ENCODE data around the gene GALNT9.

Gene GALNT9

DNA sequence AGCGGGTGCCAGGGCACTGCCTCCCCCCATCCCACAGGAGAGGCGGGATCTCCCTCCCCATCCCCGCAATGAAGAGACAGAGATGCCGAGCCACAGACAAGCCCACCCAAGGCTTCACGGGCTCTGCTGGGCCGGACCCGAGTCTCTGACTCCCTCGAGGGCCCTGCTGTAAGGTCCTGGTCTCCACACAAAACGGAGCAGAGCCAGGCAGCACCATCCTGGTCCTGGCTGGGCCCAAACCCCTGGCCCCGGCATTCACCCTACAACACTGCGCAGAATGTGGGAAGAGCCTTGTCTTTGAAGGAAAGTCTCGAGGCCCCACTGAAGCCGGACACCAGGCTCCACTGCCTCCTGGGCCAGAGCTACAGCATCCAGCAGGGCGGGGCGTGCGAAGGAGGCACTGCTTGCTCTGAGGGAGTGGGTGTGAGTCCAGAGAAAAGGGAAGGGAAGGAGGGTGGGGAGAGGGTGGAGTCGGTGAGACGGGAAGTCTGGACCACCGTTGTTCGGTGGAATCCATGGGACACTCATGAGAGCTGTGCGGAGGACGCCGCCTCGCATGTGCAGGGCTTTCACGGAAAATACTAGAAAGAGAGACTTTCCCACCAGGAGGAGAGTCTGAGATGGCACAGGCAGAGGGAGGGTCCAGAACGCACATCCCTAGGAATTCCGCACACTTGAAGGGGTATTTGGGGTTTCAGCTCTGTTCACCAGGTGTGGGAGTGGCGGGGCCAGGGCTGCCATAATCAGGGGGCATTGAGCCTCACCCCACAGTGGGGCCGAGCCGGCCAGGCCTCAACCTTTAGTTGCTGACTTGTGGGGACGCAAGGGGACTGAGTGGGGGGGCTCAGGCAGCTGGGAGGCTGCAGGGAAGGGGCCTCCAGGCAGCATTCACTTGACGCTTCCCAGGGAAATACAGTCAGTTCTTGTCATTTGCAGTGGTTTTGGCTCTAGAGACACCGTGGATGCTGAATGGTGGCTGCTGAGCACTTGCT is 36.8 kb downstream of the GALNT9 start:
- no peak for DNase-seq

DNA sequence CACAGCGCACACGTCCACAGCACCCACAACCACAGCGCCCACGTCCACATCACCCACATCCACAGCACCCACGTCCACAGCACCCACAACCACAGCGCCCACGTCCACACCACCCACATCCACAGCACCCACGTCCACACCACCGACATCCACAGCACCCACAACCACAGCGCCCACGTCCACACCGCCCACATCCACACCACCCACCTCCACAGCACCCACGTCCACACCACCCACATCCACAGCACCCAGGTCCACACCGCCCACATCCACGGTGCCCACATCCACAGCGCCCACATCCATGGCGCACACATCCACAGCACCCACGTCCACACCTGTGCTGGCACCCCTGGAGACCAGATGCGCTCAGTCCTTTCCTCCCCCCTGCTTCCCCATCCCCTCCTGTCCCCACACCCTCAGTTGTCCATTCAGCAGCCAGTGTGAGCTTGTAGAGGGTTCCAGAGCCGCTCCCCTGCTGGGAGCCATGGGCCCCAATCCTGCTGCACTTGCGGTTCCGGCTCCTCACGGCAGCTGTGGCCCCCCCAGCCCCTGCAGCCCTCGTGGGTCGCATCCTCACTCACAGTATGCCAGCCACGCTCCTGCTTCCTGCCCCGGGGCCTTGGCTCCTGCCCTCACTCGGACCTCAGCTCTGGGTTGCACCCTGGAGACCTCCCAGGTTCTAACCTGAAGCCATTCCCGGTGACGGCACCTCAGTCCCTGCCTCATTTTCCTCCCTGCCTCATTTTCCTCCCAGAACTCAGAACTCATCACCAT is 37.8 kb downstream of the GALNT9 start:
- no peak for DNase-seq

DNA sequence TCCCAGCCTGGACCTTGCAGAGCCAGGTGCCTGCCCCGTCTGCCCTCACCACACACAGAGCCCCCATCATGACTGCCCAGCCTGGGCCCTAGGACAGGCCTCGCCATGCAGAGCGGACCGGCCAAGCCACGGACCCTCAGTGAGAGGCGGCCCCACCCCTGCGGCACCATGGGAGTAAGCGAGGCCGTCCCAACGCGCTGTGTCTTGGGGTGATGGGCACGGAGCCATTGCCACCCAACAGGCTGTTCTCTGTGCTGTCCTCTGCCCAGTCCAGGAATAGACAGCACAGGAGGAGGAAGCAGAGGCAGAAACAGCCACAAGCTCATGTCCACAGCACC is 39.2 kb downstream of the GALNT9 start:
- DNase-seq = no peak

DNA sequence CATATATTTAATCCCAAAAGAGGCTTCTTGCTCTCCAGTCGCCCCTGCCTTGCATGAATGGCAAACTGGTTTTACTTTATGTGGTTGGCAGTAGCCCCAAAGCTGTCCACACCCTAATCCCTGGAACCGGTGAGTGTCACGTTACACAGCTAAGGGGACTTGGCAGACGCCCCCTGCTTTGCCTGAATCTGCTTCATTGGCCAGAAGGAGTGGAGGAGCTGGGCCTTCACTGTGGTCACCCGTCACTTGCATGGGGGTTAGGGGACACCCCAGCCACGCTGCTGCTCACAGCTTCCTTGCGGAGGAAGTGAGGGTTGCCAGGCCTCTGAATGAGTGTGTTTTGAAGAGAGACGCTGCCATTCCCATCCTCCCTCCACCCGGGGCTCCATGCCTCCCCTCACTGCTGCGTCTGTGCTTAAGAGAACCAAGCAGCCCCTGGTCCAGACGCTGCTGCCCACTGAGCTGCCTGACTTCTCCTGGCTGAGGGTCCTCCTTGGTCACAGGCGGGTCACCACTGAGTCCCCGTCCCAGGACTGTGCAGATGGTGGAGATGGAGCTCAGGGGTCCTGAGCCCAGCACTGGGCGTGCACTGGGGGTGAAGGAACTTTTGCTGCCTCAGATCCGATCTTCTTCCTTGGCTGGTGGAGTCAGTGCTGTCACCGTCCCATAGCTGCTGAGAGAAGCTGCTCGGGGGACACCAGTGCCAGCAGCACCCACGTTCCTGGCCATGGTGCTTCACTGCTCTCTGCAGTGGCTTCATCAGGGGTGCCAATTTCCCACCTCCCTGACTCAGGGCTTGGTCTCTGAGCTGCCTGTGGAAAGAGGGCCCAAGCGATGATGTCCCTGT is 39.8 kb downstream of the GALNT9 start:
- DNase-seq = no peak

DNA sequence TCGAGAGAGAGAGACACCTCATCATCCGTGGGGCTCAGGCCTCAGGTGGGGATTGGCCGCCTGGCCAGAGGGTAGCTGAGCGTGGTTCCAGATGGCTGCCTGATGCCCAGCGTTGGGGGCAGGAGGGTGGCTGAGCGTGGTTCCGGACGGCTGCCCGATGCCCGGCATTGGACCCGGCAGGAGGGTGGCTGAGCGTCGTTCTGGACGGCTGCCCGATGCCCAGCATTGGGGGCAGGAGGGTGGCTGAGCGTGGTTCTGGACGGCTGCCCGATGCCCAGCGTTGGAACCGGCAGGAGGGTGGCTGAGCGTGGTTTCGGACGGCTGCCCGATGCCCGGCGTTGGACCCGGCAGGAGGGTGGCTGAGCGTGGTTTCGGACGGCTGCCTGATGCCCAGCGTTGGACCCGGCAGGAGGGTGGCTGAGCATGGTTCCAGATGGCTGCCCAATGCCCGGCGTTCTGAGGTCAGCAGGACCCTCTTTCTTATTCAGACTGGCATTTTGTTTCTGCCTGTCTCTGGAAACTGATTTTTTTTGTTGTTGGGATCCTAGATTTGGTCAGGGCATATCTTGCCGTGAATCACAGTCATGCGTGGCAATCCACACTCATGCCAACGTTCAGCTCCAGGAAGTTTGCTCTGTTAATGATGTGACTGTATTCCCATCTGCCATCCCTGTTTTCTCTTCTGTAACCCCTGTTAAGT is 40.7 kb downstream of the GALNT9 start:
- DNase-seq = no peak

DNA sequence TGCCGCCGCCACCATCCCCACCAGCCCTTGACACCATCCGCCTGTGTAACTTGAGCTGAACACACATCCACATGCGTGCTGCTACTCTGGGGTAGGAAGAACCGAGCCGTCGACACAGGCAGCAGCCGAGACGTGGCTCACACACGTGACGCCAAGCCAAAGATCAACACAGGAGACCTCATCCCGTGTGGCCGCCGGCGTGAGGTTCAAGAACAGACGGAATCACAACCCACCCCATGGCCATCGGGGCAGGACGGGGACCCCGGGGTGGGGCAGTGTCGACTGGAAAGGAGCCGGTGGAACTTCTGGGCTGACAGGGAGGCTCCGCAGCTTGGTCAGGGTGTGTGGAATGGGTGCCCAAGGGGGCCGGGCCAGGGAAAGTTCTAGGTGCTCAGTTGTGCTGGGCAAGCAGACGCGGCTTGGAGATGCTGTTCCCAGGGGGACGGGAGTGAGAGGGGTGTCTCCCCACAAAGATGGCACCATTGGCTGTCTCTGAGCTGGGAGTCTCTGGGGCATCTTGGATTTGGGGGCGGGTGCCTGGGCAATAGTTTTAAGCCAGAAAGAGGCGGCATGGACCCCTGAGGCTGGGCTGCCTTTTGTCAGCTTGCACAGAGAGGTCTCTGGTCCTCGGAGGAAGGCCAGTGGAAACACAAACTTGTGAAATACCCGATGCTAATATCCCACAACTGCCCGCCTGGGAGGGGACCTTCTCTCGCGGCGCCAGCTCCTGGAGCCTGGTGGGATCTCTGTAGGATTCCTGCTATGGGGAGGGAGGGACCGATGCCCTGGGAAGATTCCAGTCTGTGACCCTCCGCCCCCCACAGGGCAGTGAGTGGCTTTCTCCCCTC is 41.8 kb downstream of the GALNT9 start:
- DNase-seq = no peak

DNA sequence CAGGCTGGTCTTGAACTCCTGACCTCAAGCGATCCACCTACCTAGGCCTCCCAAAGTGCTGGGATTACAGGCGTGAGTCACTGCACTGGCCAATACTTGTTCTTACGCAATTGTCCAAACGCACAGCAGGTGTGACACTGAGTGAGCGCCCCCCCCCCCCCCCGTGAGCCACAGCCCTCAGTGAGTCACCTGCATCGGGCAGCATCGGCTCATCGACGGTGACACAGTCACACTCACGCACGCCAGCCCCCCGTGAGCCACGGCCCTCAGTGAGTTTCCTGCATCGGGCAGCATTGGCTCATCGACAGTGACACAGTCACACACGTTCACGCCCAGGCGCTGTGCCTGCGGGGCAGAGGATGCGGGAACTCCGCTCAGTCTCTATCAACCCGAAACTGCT is 42.5 kb downstream of the GALNT9 start:
- DNase-seq = no peak

DNA sequence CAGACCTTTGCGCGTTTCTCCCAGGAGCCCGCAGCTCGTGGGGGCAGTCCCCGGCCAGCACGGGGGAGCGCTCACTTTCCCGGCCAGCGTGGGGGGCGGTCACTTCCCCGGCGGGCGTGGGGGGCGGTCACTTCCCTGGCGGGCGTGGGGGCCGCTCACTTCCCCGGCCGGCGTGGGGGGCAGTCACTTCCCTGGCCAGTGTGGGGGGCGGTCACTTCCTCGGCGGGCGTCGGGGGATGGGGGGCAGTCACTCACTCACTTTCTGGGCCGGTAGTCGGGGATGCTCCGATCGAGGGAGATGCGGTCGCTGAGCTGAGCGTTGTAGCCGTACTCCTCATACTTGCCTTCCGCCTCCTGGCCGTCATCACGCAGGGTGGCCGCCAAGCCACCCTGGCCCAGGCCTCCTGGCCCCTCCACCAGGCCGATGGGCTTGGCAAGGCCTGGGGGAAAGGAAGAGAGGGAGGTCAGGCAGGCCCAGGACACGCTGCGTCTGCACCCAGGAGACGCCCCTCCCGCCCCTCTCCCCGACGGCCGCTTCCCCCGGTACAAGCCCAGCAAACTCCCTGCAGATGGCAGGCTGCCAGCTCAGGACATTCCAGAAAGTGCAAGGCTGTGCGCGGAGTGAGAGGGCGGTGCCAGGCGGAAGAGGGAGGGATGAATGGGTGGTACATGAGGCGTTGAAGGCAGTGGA is 43.3 kb downstream of the GALNT9 start:
- DNase-seq = no peak

DNA sequence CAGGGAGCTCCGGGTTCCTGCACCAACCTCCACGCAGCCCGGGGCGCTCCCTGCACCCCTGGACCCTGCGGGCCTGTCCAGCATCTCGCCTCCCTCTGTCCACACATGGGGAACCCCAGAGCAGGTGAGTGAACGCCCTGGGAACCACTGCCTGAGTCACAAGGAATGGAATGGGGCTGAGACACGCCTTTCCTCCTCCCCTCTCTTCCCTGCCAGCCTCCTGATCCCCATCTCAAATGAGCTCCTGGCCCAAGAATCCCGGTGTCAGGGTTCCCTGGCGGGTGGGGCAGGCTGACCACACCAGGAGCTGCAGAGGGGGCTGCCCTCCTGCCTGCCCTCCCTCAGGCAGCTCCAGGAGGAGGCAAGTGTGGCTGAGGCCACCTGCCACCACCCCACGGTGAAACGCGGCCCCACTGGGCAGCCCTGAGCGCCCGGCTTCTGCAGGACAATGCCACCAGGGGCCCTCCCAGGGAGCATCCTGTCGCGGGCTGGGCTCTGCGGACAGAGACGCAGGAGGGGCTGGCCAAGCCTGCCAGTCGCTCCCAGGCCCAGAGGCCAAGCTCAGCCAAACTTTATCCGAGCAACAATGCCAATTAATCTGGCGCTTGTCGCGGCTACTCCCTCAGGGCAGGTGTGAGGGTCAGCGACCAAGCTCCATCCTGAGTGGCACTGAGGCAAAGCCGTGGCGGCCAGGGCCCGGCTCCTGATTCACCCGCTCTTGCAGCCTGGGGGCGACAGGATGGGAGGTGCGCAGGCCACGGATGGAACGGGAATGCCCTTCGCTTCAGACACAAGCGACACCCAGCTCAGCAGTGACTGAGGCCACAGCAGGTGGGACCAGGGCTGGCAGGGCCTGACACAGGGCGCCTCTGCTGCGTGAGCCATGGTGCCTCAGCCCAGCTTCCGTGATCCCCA is 44.3 kb downstream of the GALNT9 start:
- DNase-seq = no peak

DNA sequence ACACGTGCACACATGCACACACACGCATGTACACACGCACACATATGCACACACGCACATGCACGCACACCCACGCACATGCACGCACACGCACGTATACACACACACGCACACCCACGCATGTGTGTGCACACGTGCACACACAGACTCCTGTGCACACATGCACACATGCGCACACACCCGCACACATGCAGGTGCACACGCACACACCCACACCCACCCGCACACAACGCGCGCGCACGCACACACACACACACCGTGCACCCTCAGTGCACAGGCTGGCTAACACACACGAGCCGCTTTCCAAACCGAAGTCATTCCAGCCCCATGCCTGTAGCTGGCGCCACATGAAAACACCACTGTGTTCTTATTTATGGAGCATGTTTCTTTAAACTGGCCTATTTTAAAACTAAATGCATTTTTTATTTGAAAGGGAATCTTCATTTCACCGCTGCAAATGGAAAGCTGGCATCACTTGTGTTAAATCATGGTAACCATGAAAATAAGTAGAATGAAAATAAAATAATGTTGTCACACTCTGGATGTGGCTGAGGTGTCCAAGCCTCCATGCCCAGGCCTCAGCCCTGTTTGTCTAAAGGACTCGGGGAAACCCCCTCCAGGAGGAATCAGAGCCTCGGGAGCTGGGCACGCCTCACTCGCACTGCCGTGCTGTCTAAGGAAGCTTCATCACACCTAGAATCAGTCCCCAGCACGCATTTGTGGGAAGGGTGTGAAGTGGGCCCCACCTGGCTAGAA is 45.1 kb downstream of the GALNT9 start:
- no peak for DNase-seq

DNA sequence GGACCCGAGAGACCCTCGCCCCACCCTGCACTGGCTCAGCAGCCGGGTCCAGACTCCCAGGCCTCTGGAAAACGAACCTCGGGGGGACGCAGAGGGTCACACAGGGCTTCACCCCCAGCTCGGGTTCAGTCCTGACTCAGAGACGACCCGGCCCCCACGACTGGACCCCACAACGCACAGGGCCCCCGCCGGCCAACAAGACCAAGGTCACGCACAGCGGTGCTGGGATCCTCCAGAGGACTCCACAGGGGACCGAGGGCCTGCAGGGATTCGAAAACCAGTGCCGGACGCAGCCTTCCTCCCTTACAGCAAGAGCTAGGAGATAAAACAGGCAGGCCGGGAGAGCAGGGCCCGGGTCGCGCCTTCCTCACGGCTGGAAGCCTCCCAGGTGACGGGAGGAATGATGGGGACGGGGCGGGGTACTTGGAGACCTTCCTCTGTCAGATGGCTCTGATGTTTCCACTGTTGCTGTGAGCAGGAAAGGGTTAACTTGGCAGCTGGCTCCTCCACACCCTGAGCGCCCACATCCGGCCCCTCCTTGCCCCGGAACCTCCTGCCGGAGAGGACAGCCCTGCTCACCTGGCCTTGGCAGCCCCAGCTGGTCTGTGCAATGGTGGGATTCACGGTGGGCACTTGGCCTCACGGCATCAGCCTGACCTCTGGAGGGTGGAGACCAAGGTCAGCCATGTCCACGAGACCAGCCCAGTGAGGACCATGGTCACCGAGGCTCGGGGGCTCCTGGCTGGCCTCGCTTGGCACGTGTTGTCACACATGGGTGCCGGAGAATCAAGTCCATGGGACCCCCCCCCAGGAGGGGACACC is 46.2 kb downstream of the GALNT9 start:
- DNase-seq = no peak

DNA sequence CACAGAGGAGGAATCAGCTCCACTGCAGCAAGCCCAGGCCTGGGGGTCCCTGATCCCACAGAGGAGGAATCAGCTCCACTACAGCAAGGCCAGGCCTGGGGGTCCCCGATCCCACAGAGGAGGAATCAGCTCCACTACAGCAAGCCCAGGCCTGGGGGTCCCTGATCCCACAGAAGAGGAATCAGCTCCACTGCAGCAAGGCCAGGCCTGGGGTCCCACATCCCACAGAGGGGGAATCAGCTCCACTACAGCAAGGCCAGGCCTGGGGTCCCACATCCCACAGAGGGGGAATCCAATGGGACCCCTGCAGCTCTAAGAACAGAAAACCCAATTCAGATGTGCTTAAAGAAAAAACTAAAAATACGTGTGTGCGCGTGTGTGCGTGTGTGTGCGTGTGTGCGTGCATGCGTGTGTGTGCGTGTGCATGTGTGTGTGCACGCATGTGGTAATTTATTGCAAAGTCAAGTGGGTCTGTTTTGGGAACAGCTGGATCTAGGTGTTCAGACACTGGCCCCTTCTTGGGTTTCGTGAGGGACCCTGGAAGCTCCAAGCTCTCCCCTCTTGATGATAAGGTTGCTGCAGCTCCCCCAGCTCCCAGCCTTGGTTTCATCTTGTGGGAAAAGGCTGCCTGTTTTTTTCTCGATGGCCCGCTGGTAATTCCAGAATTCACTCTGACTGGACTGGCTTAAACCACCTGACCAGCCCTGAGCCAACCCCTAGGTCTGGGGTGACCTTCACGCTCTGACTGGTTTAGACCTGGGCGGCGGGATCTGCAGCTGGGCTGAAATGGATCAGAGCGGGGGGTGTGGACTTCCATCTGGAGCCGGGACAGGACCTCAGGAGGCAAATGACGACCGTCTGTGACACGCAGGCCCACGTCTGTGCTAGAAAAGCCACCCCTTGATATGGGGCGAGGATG is 47.1 kb downstream of the GALNT9 start:
- DNase-seq = no peak

DNA sequence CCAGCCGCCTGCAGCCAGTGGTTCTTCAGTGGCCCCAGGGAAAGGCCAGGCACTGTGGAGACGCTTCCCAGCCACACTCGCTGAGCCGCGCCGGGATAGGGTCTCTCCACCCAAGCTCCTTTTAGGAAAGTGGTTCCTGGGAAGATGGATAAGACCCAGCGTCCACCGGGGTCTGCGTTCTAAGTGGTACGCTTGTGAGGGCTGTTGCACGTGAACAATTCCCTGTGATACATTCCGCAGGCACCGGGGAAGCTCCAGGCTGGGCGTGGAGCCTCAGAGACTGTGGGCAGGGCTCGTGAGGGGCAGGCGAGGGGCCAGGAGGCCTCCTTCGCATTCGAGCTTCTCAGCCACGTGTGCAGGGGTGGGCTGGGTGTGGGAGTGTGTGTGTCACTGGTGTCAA is 48.4 kb downstream of the GALNT9 start:
- DNase-seq = no peak

DNA sequence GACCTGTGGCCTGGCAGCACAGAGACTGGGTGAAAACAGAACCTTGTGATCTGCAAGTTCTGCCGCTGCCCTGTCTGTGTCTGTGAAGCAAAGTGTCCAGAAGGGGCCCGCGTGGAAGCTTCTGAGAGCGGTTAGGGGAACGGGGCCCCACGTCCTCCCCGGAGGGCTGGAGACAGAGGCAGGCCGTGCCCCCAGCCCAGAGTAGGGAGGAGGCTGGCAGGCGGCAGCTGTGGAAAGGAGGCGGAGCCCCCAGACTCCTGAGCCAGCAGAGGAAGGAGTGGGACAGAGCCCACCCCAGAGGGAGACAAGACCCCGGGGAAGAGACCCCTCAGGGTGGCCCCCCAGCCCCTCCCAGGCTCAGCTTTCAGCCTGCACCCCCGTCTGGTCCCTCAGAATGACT is 49.0 kb downstream of the GALNT9 start:
- no peak for DNase-seq

DNA sequence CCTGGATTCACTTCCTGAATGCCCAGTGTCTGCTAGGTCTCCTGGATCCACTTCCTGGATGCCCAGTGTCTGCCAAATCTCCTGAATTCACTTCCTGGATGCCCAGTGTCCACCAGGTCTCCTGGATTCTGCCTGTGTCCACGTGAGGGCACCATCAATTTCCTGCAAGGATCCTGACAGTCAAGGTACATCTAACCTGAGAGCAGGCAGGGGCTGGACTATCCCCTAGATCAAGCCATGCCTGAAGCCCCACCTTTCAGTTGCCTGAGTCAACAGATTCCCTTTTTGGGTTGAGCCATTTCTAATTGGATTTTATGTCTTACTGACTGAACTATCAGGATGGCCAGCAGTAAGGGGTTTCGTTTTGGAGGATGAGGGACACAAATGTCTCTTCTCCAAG is 49.5 kb downstream of the GALNT9 start:
- no peak for DNase-seq

DNA sequence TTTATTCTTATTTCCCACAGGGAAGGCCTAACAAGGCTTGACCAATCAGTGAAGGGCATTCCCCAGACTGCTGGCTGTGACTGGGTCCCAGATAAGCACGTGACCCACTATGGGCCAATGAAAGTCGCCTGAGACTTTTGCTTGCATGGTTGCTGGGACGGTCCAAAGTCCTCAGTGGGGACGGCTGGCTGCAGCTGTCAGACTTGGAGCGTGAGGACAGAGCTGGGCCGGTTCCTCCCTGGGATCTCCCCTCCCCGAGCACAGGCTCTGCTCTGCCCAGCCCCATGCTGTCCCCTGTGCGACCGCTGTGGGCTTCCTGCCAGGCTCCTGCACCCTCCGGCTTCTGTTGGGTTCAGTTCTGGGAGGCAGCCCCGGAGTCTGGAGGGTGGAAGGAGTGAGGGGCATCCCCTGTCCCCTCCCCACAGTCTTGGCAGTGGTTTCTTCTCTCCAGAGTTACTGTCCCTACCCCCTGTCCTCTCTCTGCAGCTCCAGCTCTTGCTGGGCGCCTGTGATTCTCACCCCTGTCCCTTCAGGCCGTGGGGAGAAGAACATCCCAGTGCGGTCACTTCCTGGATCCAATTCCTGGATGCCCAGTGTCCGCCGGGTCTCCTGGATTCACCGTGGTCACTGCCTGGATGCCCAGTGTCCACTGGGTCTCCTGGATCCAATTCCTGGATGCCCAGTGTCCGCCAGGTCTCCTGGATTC is 50.1 kb downstream of the GALNT9 start:
- DNase-seq = no peak

All from effector CD4-positive, alpha-beta T cell (primary cell).